Measurements from ENCODE around the gene PID1.

DNA sequence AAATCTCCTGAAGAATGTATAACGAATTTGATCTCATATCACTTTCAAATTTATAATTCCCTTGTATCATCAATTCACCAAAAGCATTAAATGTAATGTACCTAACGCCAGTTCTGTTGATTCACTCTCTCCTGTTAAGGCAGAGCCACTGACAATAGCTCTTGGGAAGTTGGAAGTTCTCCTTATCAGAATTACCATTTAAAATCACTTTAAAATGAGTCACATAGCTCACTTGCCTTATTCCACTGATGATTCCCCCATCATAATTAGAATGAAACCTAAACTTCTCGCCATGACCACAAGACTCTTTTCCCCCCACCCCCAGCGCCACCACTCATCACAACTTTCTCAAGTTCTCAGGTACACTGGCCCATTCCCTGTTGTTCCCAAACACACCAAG lies 117.1 kb downstream of the PID1 start:
- TF ChIP-seq CTCF (IDR thresholded peaks at IDR 0.05) (no peak), POLR2A (IDR thresholded peaks at IDR 0.05) (no peak)
